Fibroblast of villous mesenchyme (primary cell): ENCODE results near the gene GPX2. TPM values are rescaled to one million over a fixed set of nuclear protein-coding genes. Genes with fewer than 3 reads are reported as not detected.

Experiments used
- DNase-seq: peaks from one replicate; pipeline ENCODE4 v3.0.0-alpha.2; 2010; ENCODE audit warnings: low read depth
- H3K4me3 ChIP-seq: 2 replicates; pipeline ENCODE4 v1.5.1; 2011; ENCODE audit warnings: low read depth, mild to moderate bottlenecking, low read length
- total RNA-seq: library from RNA; depleted of rRNA; stranded (reverse); fragments of >200 nt; gene quantifications from 2 replicates; pipeline ENCODE4 v1.2.3, GENCODE V29; 2012
- TF ChIP-seq, protein P1 (sequence below): IDR thresholded peaks from 2 replicates; pipeline ENCODE4 v1.5.1; 2012; ENCODE audit warnings: low read depth, mild to moderate bottlenecking, low read length; ENCODE audit not compliant: insufficient read depth

The GPX2 gene
- total RNA-seq, 1 donor: not detected

DNA sequence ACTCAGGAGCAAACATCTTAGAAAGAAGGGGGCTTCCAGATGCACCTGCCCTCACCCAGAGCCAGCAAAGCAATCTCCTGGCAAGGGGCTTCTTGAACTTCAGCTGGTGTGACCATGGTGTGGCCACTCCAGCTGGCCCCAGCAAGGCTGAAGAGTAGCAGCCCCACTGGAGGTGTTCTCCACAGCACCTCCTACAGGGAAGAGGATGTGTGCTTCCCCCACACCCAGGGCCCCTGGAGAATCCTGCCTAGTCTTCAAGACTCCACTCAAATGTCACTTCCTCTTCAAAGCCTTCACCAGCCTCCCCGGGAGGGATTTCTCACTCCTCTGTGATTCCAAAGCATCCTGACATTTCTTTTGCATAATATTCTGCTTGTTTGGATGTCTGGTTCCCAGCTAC lies 21.1 kb upstream of the GPX2 start:
- TF ChIP-seq, protein P1, sequence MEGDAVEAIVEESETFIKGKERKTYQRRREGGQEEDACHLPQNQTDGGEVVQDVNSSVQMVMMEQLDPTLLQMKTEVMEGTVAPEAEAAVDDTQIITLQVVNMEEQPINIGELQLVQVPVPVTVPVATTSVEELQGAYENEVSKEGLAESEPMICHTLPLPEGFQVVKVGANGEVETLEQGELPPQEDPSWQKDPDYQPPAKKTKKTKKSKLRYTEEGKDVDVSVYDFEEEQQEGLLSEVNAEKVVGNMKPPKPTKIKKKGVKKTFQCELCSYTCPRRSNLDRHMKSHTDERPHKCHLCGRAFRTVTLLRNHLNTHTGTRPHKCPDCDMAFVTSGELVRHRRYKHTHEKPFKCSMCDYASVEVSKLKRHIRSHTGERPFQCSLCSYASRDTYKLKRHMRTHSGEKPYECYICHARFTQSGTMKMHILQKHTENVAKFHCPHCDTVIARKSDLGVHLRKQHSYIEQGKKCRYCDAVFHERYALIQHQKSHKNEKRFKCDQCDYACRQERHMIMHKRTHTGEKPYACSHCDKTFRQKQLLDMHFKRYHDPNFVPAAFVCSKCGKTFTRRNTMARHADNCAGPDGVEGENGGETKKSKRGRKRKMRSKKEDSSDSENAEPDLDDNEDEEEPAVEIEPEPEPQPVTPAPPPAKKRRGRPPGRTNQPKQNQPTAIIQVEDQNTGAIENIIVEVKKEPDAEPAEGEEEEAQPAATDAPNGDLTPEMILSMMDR: no peak
- DNase-seq: no peak
- no peak overlapping the region for H3K4me3 ChIP-seq

DNA sequence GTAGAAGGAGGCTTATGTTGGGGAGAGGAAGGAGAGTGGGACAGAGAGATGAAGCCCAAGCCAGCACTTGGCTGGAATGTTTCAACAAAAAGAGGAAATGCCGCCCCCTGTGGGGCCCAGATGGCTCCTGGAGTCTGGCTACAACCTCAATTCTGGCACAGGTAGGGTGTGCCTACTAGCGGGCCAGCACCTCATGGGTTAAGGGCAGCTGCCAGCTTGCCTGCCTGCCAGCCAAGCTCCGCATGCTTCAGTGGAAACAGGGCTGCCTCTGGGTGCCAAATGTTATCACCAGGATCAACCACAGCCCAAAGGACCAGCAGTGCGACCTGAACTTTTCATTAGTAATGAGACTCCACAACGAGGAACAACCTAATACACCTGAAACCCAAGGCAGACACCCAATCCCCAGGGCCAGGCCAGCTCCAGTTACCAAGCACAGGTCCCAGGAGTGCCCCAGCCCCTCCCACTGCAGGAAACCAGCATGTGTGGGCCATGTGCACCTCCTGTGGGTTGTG lies 18.3 kb upstream of the GPX2 start:
- no peak for DNase-seq

DNA sequence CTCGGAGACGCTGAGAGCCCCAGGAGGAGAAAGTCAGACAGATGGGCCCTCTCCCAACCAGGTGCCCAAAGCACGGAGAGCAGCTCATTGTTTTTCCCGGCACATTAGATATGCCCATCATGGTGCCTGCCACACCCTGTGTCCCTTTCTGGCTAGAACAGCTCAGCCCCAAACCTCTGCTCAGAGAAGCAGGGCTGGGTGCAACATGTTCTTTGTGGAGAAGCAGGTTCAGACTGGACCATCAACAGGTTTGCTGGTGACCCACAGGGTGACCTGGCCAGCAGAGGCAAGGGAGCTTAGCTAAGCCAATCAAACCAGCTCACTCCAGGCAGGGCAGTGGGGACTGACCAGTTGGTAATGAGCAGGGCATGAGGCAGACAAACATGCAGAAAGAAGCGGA lies 16.2 kb upstream of the GPX2 start:
- no peak overlapping the region for H3K4me3 ChIP-seq
- DNase-seq: no peak
- TF ChIP-seq, protein P1: no peak

More for the DNA sequence above, 18.3 kb upstream of the GPX2 start:
- no peak overlapping the region for H3K4me3 ChIP-seq
- TF ChIP-seq, protein P1: no peak

DNA sequence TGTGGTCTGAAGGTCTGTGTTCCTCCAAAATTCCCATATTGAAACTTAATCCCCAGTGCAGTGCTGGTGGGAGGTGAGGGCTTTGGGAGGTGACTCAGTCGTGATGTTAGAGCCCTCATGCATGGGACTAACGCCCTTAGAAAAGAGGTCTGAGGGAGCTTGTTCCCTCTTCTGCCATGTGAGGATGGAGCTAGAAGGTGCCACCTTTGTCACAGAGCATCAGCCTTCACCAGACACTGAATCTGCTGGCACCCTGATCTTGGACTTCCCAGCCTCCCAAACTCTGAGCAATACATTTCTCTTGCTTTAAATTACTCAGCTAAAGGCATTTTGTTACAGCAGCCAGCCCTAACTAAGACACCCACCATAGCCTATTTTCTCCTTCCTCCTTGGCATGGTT lies 15.7 kb upstream of the GPX2 start:
- no peak for DNase-seq
- no peak overlapping the region for H3K4me3 ChIP-seq
- TF ChIP-seq, protein P1: no peak

DNA sequence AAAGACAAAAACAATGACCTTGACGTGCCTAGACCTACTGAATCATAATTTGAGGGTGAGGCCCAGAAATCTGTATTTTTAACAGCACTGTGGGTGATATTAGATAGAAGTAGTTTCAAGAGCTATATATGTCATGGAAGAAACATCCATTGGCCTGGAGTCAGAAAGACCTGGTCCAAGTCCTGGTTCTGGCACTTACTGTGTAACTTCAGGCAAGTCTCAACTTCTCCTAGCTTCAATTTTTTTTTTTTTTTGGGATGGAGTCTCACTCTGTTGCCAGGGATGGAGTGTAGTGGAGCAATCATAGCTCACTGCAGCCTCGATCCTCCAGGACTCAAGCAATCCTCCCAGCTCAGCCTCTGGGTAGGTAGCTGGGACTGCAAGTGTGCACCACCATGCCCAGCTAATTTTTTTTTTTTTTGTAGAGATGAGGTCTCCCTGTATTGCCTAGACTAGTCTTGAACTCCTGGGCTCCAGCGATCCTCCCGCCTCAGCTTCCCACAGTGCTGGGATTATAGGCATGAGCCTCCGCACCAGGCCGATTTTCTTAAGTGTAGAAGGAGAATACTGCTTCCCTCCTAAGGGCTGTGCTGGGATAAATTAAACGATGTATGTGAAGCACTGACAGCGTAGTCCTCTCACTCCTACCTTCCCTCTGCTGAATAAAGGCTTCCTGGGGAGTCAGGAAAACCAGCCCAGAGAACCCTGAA lies 14.3 kb upstream of the GPX2 start:
- DNase-seq: no peak
- H3K4me3 ChIP-seq: no peak overlapping the region
- TF ChIP-seq, protein P1: no peak

DNA sequence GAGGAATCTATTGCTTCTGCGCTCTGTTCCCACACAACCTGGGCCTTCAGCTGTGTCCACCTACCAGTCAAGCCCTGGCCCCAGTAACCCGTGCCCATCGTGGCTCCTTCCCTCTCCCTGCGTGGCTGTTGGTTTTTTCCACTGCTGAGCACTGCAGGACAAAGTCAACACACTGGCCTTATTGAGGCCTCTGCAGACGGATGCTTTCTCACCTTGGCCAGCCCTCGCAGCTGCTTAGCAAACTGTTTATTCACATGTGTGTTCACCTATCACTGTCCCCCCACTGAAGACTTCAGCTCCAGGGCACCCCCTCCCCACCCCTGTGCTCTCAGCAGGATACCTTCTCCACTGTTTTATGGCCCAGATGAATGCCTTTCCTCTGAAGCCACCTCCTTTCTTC lies 12.8 kb upstream of the GPX2 start:
- H3K4me3 ChIP-seq: no peak overlapping the region
- TF ChIP-seq, protein P1: no peak
- no peak for DNase-seq
